Measurements from ENCODE around the gene ITGBL1.

The ITGBL1 gene

GRCh38 chr13:101554420-101555125 lies 102.1 kb downstream of the ITGBL1 start:
- H2BK12ac ChIP-seq (ENCODE audit: low read length in 2 of 2): peak overlapping the region in 1 of 2 experiments; percentile 15
- no peak overlapping the region for H2AK5ac ChIP-seq (ENCODE audit: low read length, severe bottlenecking)
- H3K4me2 ChIP-seq (ENCODE audit: low read length, poor library complexity, severe bottlenecking): no peak overlapping the region
- no peaks in the 10 kb centered on the region for H3K27me3 ChIP-seq (ENCODE audit: control insufficient read depth in 1 of 2, insufficient read depth in 1 of 2, low read length in 2 of 2)
- H3K14ac ChIP-seq (ENCODE audit: low read length in 2 of 2): no peak overlapping the region
- no peak overlapping the region for H2BK5ac ChIP-seq (ENCODE audit: low read depth, low read length, poor library complexity, severe bottlenecking)
- no peak overlapping the region for H3K27ac ChIP-seq (ENCODE audit: low read length, poor library complexity, severe bottlenecking)
- no peaks in the 10 kb centered on the region for H3K4me1 ChIP-seq (ENCODE audit: control insufficient read depth, insufficient read depth, low read depth, low read length)
- H3K4me3 ChIP-seq (ENCODE audit: insufficient read depth in 1 of 2, low read depth in 1 of 2, low read length in 2 of 2): no peak overlapping the region
- no peaks in the 10 kb centered on the region for H3K9me3 ChIP-seq (ENCODE audit: control insufficient read depth, low read length)
- H3K18ac ChIP-seq (ENCODE audit: low read depth in 1 of 2, low read length in 2 of 2): peak overlapping the region in 1 of 2 experiments; percentile 46
- no peak overlapping the region for H4K8ac ChIP-seq (ENCODE audit: low read length)
- peak overlapping the region in 1 of 2 experiments; percentile 20 for H3K4ac ChIP-seq (ENCODE audit: low read depth in 1 of 2, low read length in 2 of 2)
- DNase-seq: no peak
- no peaks in the 10 kb centered on the region for H3K79me1 ChIP-seq (replicated peaks; ENCODE audit: low read length, poor library complexity, severe bottlenecking)
- H2AFZ ChIP-seq (ENCODE audit: low read depth, low read length): no peak overlapping the region
- no peak overlapping the region for H2BK15ac ChIP-seq (ENCODE audit: low read depth, poor library complexity, severe bottlenecking)
- no peak overlapping the region for H2BK120ac ChIP-seq (ENCODE audit: low read depth, low read length)
- no peak overlapping the region for H3K23ac ChIP-seq (ENCODE audit: low read length in 2 of 2)
- WGBS: 81% methylated on average over 2 of the region's 2 CpGs
- H4K91ac ChIP-seq (ENCODE audit: low read length): no peak overlapping the region
- no peaks in the 10 kb centered on the region for H3K36me3 ChIP-seq (ENCODE audit: control insufficient read depth in 1 of 2, insufficient read depth in 2 of 2, low read depth in 1 of 2, low read length in 2 of 2)
- no peak overlapping the region for H3K9ac ChIP-seq (ENCODE audit: low read length)

GRCh38 chr13:101555610-101556009 lies 103.1 kb downstream of the ITGBL1 start:
- Histone ChIP-seq H3K9ac (ENCODE audit: low read length) (no peak overlapping the region), H3K27me3 (ENCODE audit: control insufficient read depth in 1 of 2, insufficient read depth in 1 of 2, low read length in 2 of 2) (no peaks in the 10 kb centered on the region), H2AFZ (ENCODE audit: low read depth, low read length) (no peak overlapping the region), H3K9me3 (ENCODE audit: control insufficient read depth, low read length) (no peaks in the 10 kb centered on the region), H2AK5ac (ENCODE audit: low read length, severe bottlenecking) (no peak overlapping the region), H3K27ac (ENCODE audit: low read length, poor library complexity, severe bottlenecking) (no peak overlapping the region), H3K36me3 (ENCODE audit: control insufficient read depth in 1 of 2, insufficient read depth in 2 of 2, low read depth in 1 of 2, low read length in 2 of 2) (no peaks in the 10 kb centered on the region), H4K91ac (ENCODE audit: low read length) (no peak overlapping the region), H2BK120ac (ENCODE audit: low read depth, low read length) (no peak overlapping the region), H3K4ac (ENCODE audit: low read depth in 1 of 2, low read length in 2 of 2) (no peak overlapping the region), H3K4me3 (ENCODE audit: insufficient read depth in 1 of 2, low read depth in 1 of 2, low read length in 2 of 2) (no peak overlapping the region), H4K8ac (ENCODE audit: low read length) (no peak overlapping the region), H3K4me2 (ENCODE audit: low read length, poor library complexity, severe bottlenecking) (no peak overlapping the region), H2BK12ac (ENCODE audit: low read length in 2 of 2) (no peak overlapping the region), H3K4me1 (ENCODE audit: control insufficient read depth, insufficient read depth, low read depth, low read length) (no peaks in the 10 kb centered on the region), H2BK15ac (ENCODE audit: low read depth, poor library complexity, severe bottlenecking) (no peak overlapping the region), H2BK5ac (ENCODE audit: low read depth, low read length, poor library complexity, severe bottlenecking) (no peak overlapping the region), H3K18ac (ENCODE audit: low read depth in 1 of 2, low read length in 2 of 2) (no peak overlapping the region), H3K23ac (ENCODE audit: low read length in 2 of 2) (no peak overlapping the region), H3K14ac (ENCODE audit: low read length in 2 of 2) (no peak overlapping the region), H3K79me1 (replicated peaks; ENCODE audit: low read length, poor library complexity, severe bottlenecking) (no peaks in the 10 kb centered on the region)
- DNase-seq: no peak

GRCh38 chr13:101556676-101557123 lies 104.2 kb downstream of the ITGBL1 start:
- Histone ChIP-seq H3K18ac (ENCODE audit: low read depth in 1 of 2, low read length in 2 of 2) (peak overlapping the region in 1 of 2 experiments; percentile 1), H3K14ac (ENCODE audit: low read length in 2 of 2) (no peak overlapping the region), H3K4me3 (ENCODE audit: insufficient read depth in 1 of 2, low read depth in 1 of 2, low read length in 2 of 2) (no peak overlapping the region), H2BK120ac (ENCODE audit: low read depth, low read length) (no peak overlapping the region), H2BK5ac (ENCODE audit: low read depth, low read length, poor library complexity, severe bottlenecking) (no peak overlapping the region), H3K9ac (ENCODE audit: low read length) (no peak overlapping the region), H3K4me2 (ENCODE audit: low read length, poor library complexity, severe bottlenecking) (no peak overlapping the region), H3K79me1 (replicated peaks; ENCODE audit: low read length, poor library complexity, severe bottlenecking) (no peaks in the 10 kb centered on the region), H3K9me3 (ENCODE audit: control insufficient read depth, low read length) (no peaks in the 10 kb centered on the region), H3K4me1 (ENCODE audit: control insufficient read depth, insufficient read depth, low read depth, low read length) (no peaks in the 10 kb centered on the region), H3K23ac (ENCODE audit: low read length in 2 of 2) (no peak overlapping the region), H4K8ac (ENCODE audit: low read length) (no peak overlapping the region), H4K91ac (ENCODE audit: low read length) (no peak overlapping the region), H3K27ac (ENCODE audit: low read length, poor library complexity, severe bottlenecking) (no peak overlapping the region), H3K4ac (ENCODE audit: low read depth in 1 of 2, low read length in 2 of 2) (no peak overlapping the region), H2AFZ (ENCODE audit: low read depth, low read length) (no peak overlapping the region), H2BK12ac (ENCODE audit: low read length in 2 of 2) (no peak overlapping the region), H3K36me3 (ENCODE audit: control insufficient read depth in 1 of 2, insufficient read depth in 2 of 2, low read depth in 1 of 2, low read length in 2 of 2) (no peaks in the 10 kb centered on the region), H3K27me3 (ENCODE audit: control insufficient read depth in 1 of 2, insufficient read depth in 1 of 2, low read length in 2 of 2) (no peaks in the 10 kb centered on the region), H2AK5ac (ENCODE audit: low read length, severe bottlenecking) (no peak overlapping the region), H2BK15ac (ENCODE audit: low read depth, poor library complexity, severe bottlenecking) (no peak overlapping the region)
- DNase-seq: no peak
- WGBS: 97% methylated on average over 2 of the region's 3 CpGs

DNA sequence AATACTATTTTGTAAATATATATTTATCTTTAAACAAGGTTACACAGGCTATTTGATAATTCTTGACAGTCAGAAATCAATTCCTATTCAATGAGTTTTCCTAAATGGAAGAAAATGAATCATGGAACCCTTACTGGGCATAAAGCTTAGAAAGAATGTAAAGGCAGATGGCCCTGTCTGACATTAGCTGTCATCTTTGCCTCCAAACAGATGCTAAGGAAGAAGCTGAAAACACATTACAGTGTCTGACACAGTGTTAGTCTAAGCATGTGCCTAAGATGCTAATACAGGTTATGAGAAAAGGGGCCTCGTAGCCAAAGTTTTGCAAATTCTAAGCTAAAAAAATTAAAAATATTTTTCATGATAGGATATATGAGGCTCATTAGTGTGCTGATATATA lies 112.8 kb downstream of the ITGBL1 start:
- no peak overlapping the region for H2BK120ac ChIP-seq (ENCODE audit: low read depth, low read length)
- DNase-seq: no peak
- no peak overlapping the region for H3K4ac ChIP-seq (ENCODE audit: low read depth in 1 of 2, low read length in 2 of 2)
- no peaks in the 10 kb centered on the region for H3K4me1 ChIP-seq (ENCODE audit: control insufficient read depth, insufficient read depth, low read depth, low read length)
- no peak overlapping the region for H2AFZ ChIP-seq (ENCODE audit: low read depth, low read length)
- H3K4me3 ChIP-seq (ENCODE audit: insufficient read depth in 1 of 2, low read depth in 1 of 2, low read length in 2 of 2): no peak overlapping the region
- H2BK12ac ChIP-seq (ENCODE audit: low read length in 2 of 2): no peak overlapping the region
- H3K79me1 ChIP-seq (replicated peaks; ENCODE audit: low read length, poor library complexity, severe bottlenecking): no peaks in the 10 kb centered on the region
- WGBS: 50% methylated on average over 1 of the region's 1 CpG
- H3K14ac ChIP-seq (ENCODE audit: low read length in 2 of 2): no peak overlapping the region
- no peak overlapping the region for H4K91ac ChIP-seq (ENCODE audit: low read length)
- H3K27ac ChIP-seq (ENCODE audit: low read length, poor library complexity, severe bottlenecking): no peak overlapping the region
- no peak overlapping the region for H3K4me2 ChIP-seq (ENCODE audit: low read length, poor library complexity, severe bottlenecking)
- no peak overlapping the region for H3K18ac ChIP-seq (ENCODE audit: low read depth in 1 of 2, low read length in 2 of 2)
- no peaks in the 10 kb centered on the region for H3K27me3 ChIP-seq (ENCODE audit: control insufficient read depth in 1 of 2, insufficient read depth in 1 of 2, low read length in 2 of 2)
- no peak overlapping the region for H2AK5ac ChIP-seq (ENCODE audit: low read length, severe bottlenecking)
- H3K9ac ChIP-seq (ENCODE audit: low read length): no peak overlapping the region
- no peaks in the 10 kb centered on the region for H3K36me3 ChIP-seq (ENCODE audit: control insufficient read depth in 1 of 2, insufficient read depth in 2 of 2, low read depth in 1 of 2, low read length in 2 of 2)
- H2BK15ac ChIP-seq (ENCODE audit: low read depth, poor library complexity, severe bottlenecking): no peak overlapping the region
- H4K8ac ChIP-seq (ENCODE audit: low read length): no peak overlapping the region
- H3K9me3 ChIP-seq (ENCODE audit: control insufficient read depth, low read length): no peaks in the 10 kb centered on the region
- no peak overlapping the region for H3K23ac ChIP-seq (ENCODE audit: low read length in 2 of 2)
- H2BK5ac ChIP-seq (ENCODE audit: low read depth, low read length, poor library complexity, severe bottlenecking): no peak overlapping the region
